H9 (cell line): ENCODE results near the gene THEM4. TPM values are rescaled to one million over a fixed set of nuclear protein-coding genes. Genes with fewer than 3 reads are reported as not detected.
"Not testable (repeated sequence)": the region's sequence is repeated elsewhere in the genome, so short reads cannot be mapped to it uniquely, and the experiment has no call there.

Experiments
- DNase-seq: peaks from one replicate; pipeline ENCODE4 v3.0.0-alpha.2; 2017
- H2AFZ ChIP-seq: one replicate; pipeline ENCODE4 v1.6.1; 2013; ENCODE audit warnings: mild to moderate bottlenecking, low read length, control low read depth, moderate library complexity
- H2AK5ac ChIP-seq: 2 replicates; pipeline ENCODE4 v1.6.1; 2013; ENCODE audit warnings: low read length, control low read depth, mixed read lengths; ENCODE audit not compliant: insufficient read length
- H2BK120ac ChIP-seq: one replicate; pipeline ENCODE4 v1.6.1; 2013; ENCODE audit warnings: low read depth, mild to moderate bottlenecking, low read length, control low read depth, inconsistent platforms; ENCODE audit not compliant: poor library complexity, severe bottlenecking
- H2BK12ac ChIP-seq: 2 replicates; pipeline ENCODE4 v1.6.1; 2013; ENCODE audit warnings: low read length, control low read depth, mixed read lengths, low read depth; ENCODE audit not compliant: insufficient read length
- H2BK15ac ChIP-seq: 2 replicates; pipeline ENCODE4 v1.6.1; 2013; ENCODE audit warnings: low read depth, low read length, control low read depth
- H2BK20ac ChIP-seq: one replicate; pipeline ENCODE4 v1.6.1; 2013; ENCODE audit warnings: low read depth, mild to moderate bottlenecking, low read length, control low read depth, inconsistent platforms; ENCODE audit not compliant: poor library complexity, severe bottlenecking
- H2BK5ac ChIP-seq: 2 replicates; pipeline ENCODE4 v1.6.1; 2013; ENCODE audit warnings: low read length, control low read depth, mixed read lengths; ENCODE audit not compliant: insufficient read length
- H3K14ac ChIP-seq: 2 replicates; pipeline ENCODE4 v1.6.1; 2013; ENCODE audit warnings: low read length, control low read depth; ENCODE audit not compliant: insufficient read depth
- H3K18ac ChIP-seq: 2 replicates; pipeline ENCODE4 v1.6.1; 2013; ENCODE audit warnings: low read depth, mild to moderate bottlenecking, mixed read lengths, low read length, control low read depth; ENCODE audit not compliant: insufficient read length
- H3K23ac ChIP-seq: 2 replicates; pipeline ENCODE4 v1.6.1; 2013; ENCODE audit warnings: low read length, control low read depth, mixed read lengths, low read depth; ENCODE audit not compliant: insufficient read length
- H3K23me2 ChIP-seq: 2 replicates; pipeline ENCODE4 v1.6.1; 2013; ENCODE audit warnings: low read depth, mild to moderate bottlenecking, mixed read lengths, low read length, control low read depth; ENCODE audit not compliant: insufficient read length, poor library complexity, severe bottlenecking
- H3K27ac ChIP-seq: 2 replicates; pipeline ENCODE4 v1.5.1; 2013; ENCODE audit warnings: low read length, control low read depth, mixed read lengths, low read depth; ENCODE audit not compliant: insufficient read length
- H3K27me3 ChIP-seq: 2 replicates; pipeline ENCODE4 v1.6.1; 2013; ENCODE audit warnings: low read length, control low read depth, inconsistent platforms; ENCODE audit not compliant: insufficient read depth
- H3K4ac ChIP-seq: 2 replicates; pipeline ENCODE4 v1.6.1; 2013; ENCODE audit warnings: low read depth, mild to moderate bottlenecking, control low read depth, inconsistent platforms, low read length, moderate library complexity
- H3K4me1 ChIP-seq: 2 replicates; pipeline ENCODE4 v1.6.1; 2013; ENCODE audit warnings: low read length, control low read depth, inconsistent platforms; ENCODE audit not compliant: insufficient read depth
- H3K4me2 ChIP-seq: 2 replicates; pipeline ENCODE4 v1.6.1; 2013; ENCODE audit warnings: low read length, control low read depth, mixed read lengths; ENCODE audit not compliant: insufficient read length, insufficient read depth
- H3K56ac ChIP-seq: 2 replicates; pipeline ENCODE4 v1.6.1; 2013; ENCODE audit warnings: low read depth, mild to moderate bottlenecking, mixed read lengths, low read length, control low read depth; ENCODE audit not compliant: insufficient read length
- H3K79me1 ChIP-seq: 2 replicates; pipeline ENCODE4 v1.6.1; 2013; ENCODE audit warnings: low read depth, mild to moderate bottlenecking, moderate library complexity, low read length, control low read depth, inconsistent platforms; ENCODE audit not compliant: insufficient read depth, poor library complexity, severe bottlenecking
- H3K79me2 ChIP-seq: 2 replicates; pipeline ENCODE4 v1.6.1; 2013; ENCODE audit warnings: low read length, control low read depth, inconsistent platforms; ENCODE audit not compliant: insufficient read depth
- H3K9ac ChIP-seq: 2 replicates; pipeline ENCODE4 v1.6.1; 2013; ENCODE audit warnings: low read length, control low read depth, mixed read lengths; ENCODE audit not compliant: insufficient read length; ENCODE audit errors: extremely low read depth
- H3K9me3 ChIP-seq: one replicate; pipeline ENCODE4 v1.6.1; 2013; ENCODE audit warnings: low read depth, low read length, inconsistent platforms; ENCODE audit not compliant: control insufficient read depth
- H3T11ph ChIP-seq: one replicate; pipeline ENCODE4 v1.6.1; 2013; ENCODE audit warnings: mild to moderate bottlenecking, low read length, control low read depth, inconsistent platforms
- H4K20me1 ChIP-seq: one replicate; pipeline ENCODE4 v1.6.1; 2013; ENCODE audit not compliant: control insufficient read depth, insufficient read length, insufficient read depth
- H4K5ac ChIP-seq: 2 replicates; pipeline ENCODE4 v1.6.1; 2013; ENCODE audit warnings: low read depth, mild to moderate bottlenecking, mixed read lengths, low read length, control low read depth; ENCODE audit not compliant: insufficient read length
- H4K8ac ChIP-seq: replicated peaks from 2 replicates; pipeline ENCODE4 v1.6.1; 2013; ENCODE audit warnings: low read length, control low read depth, mixed read lengths, low read depth; ENCODE audit not compliant: insufficient read length
- H4K91ac ChIP-seq: 2 replicates; pipeline ENCODE4 v1.6.1; 2013; ENCODE audit warnings: low read depth, mild to moderate bottlenecking, moderate library complexity, mixed read lengths, low read length, control low read depth; ENCODE audit not compliant: insufficient read length
- H3K27ac Mint-ChIP-seq, 3 experiments: 2 replicates in 2 of 3; 3 replicates in 1 of 3; pipeline ENCODE4 v1.8.0; 2020 to 2021; ENCODE audit warnings: mixed read lengths in 3 of 3, mild to moderate bottlenecking in 1 of 3, moderate library complexity in 1 of 3
- H3K27me3 Mint-ChIP-seq: 2 replicates; pipeline ENCODE4 v1.8.0; 2021; ENCODE audit warnings: low read depth, mild to moderate bottlenecking, moderate library complexity, mixed read lengths
- H3K36me3 Mint-ChIP-seq, 3 experiments: 2 replicates in 2 of 3; 3 replicates in 1 of 3; pipeline ENCODE4 v1.8.0; 2020 to 2021; ENCODE audit warnings: low read depth in 3 of 3, mixed read lengths in 3 of 3; ENCODE audit not compliant: insufficient read depth in 1 of 3
- H3K4me1 Mint-ChIP-seq, 2 experiments: 2 replicates each; pipeline ENCODE4 v1.8.0; 2020; ENCODE audit warnings: mixed read lengths in 2 of 2
- H3K4me3 Mint-ChIP-seq, 2 experiments: 2 replicates in 1 of 2; 3 replicates in 1 of 2; pipeline ENCODE4 v1.8.0; 2020 to 2021; ENCODE audit warnings: mild to moderate bottlenecking in 2 of 2, mixed read lengths in 2 of 2, moderate library complexity in 1 of 2
- H3K9me3 Mint-ChIP-seq, 2 experiments: 2 replicates in 1 of 2; 3 replicates in 1 of 2; pipeline ENCODE4 v1.8.0; 2020; ENCODE audit warnings: mild to moderate bottlenecking in 2 of 2, mixed read lengths in 2 of 2, moderate library complexity in 1 of 2
- WGBS: extraction: QIAGEN DNeasy Blood & Tissue Kit; methylation state at CpG from one replicate; pipeline ENCODE4 v1.1.7; 2013; ENCODE audit warnings: missing lambda C conversion rate, low lambda C conversion rate, mixed read lengths; ENCODE audit not compliant: insufficient read length; ENCODE audit errors: extremely low coverage; 5-methylcytosine and 5-hydroxymethylcytosine counted together
- total RNA-seq: library from RNA; stranded (reverse); gene quantifications from 2 replicates; pipeline ENCODE4 v1.2.1, GENCODE V29; 2021
- TF ChIP-seq, protein P1 (sequence below): fragments of 200-600 bp; sonication (generic); conservative IDR thresholded peaks from 3 replicates; pipeline ENCODE4 v1.8.0; 2021; ENCODE audit warnings: antibody characterized with exemption, mild to moderate bottlenecking

Gene THEM4
- total RNA-seq, 1 experiment from 2014 or later = 10.5 TPM

DNA sequence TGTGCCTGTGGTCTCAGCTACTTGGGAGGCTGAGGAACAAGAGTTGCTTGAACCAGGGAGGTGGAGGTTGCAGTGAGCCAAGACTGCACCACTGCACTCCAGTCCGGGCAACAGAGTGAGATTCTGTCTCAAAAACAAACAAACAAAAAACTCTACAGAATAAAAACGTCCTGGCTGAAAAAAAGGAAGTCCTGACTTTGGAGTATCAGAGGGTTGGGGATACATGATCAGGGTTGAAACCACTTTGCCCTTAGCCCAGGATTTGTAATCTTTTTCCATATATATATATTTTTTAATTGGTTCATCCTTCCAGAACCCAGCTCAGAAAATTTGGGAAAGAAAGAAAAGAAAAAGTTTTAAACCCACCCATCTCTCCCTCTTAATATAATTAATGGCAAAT, 6.5 kb downstream of the THEM4 start:
- no peak overlapping the region for H3K18ac ChIP-seq
- no peak overlapping the region for H2BK20ac ChIP-seq
- WGBS = no CpG with 5 or more reads among the region's 2 CpGs
- TF ChIP-seq, protein P1, sequence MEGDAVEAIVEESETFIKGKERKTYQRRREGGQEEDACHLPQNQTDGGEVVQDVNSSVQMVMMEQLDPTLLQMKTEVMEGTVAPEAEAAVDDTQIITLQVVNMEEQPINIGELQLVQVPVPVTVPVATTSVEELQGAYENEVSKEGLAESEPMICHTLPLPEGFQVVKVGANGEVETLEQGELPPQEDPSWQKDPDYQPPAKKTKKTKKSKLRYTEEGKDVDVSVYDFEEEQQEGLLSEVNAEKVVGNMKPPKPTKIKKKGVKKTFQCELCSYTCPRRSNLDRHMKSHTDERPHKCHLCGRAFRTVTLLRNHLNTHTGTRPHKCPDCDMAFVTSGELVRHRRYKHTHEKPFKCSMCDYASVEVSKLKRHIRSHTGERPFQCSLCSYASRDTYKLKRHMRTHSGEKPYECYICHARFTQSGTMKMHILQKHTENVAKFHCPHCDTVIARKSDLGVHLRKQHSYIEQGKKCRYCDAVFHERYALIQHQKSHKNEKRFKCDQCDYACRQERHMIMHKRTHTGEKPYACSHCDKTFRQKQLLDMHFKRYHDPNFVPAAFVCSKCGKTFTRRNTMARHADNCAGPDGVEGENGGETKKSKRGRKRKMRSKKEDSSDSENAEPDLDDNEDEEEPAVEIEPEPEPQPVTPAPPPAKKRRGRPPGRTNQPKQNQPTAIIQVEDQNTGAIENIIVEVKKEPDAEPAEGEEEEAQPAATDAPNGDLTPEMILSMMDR = no peak
- no peak overlapping the region for H3K56ac ChIP-seq
- no peak overlapping the region for H2BK12ac ChIP-seq
- peaks cover 6 to 16% of the 10 kb centered on the region in 2 experiments; a peak in 3 of 4 replicates for H3K4me1 Mint-ChIP-seq
- H3K27ac Mint-ChIP-seq = no peak overlapping the region
- H3K36me3 Mint-ChIP-seq = peaks cover 61 to 72% (median 64%) of the 10 kb centered on the region in 3 experiments
- H3K23ac ChIP-seq = no peak overlapping the region
- no peaks in the 10 kb centered on the region for H3K79me1 ChIP-seq
- H3K4me3 Mint-ChIP-seq = no peak overlapping the region
- H2AFZ ChIP-seq = no peak overlapping the region
- no peak overlapping the region for H4K5ac ChIP-seq
- peaks cover 53 to 72% of the 10 kb centered on the region in 2 experiments for H3K9me3 Mint-ChIP-seq
- H3K79me2 ChIP-seq = no peaks in the 10 kb centered on the region
- no peak for DNase-seq
- no peaks in the 10 kb centered on the region; the same call in 1 of the 2 replicates for H3K27me3 Mint-ChIP-seq
- H4K20me1 ChIP-seq = no peaks in the 10 kb centered on the region
- no peaks in the 10 kb centered on the region for H3K4me1 ChIP-seq
- no peak overlapping the region for H3K4ac ChIP-seq
- no peaks in the 10 kb centered on the region for H3K27me3 ChIP-seq
- no peak overlapping the region for H4K91ac ChIP-seq
- no peak overlapping the region for H2AK5ac ChIP-seq
- H3K9me3 ChIP-seq = peaks cover 2% of the 10 kb centered on the region
- H4K8ac ChIP-seq = no peak overlapping the region
- H3K23me2 ChIP-seq = no peaks in the 10 kb centered on the region
- no peak overlapping the region for H3K9ac ChIP-seq
- H2BK15ac ChIP-seq = no peak overlapping the region
- no peak overlapping the region for H3T11ph ChIP-seq
- H2BK120ac ChIP-seq = no peak overlapping the region
- H3K14ac ChIP-seq = no peak overlapping the region
- H3K27ac ChIP-seq = no peak overlapping the region
- no peak overlapping the region for H3K4me2 ChIP-seq
- no peak overlapping the region for H2BK5ac ChIP-seq

DNA sequence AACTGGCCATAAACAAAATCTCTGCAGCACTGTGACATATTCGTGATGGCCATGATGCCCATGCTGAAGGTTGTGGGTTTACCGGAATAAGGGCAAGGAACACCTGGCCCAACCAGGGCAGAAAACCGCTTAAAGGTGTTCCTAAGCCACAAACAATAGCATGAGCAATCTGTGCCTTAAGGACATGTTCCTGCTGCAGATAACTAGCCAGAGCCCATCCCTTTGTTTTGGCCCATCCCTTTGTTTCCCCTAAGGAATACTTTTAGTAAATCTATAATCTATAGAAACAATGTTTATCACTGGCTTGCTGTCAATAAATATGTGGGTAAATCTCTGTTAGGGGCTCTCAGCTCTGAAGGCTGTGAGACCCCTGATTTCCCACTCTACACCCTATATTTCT, 8.5 kb downstream of the THEM4 start:
- not testable (repeated sequence) for H3K4me2 ChIP-seq, H3T11ph ChIP-seq, H3K9me3 ChIP-seq, H3K23ac ChIP-seq, H2BK120ac ChIP-seq, H3K9ac ChIP-seq, H3K27me3 ChIP-seq, H4K8ac ChIP-seq, H3K4me1 ChIP-seq, H3K18ac ChIP-seq, DNase-seq, H2BK5ac ChIP-seq, H3K4me3 Mint-ChIP-seq, H3K56ac ChIP-seq, H3K4ac ChIP-seq, H2BK20ac ChIP-seq, H4K5ac ChIP-seq, H2BK15ac ChIP-seq, H3K14ac ChIP-seq, H2AK5ac ChIP-seq, H3K27me3 Mint-ChIP-seq, H3K23me2 ChIP-seq, H2BK12ac ChIP-seq, H4K20me1 ChIP-seq, H4K91ac ChIP-seq, H3K79me2 ChIP-seq, H3K27ac ChIP-seq, H2AFZ ChIP-seq, H3K27ac Mint-ChIP-seq, H3K79me1 ChIP-seq
- no CpG with 5 or more reads among the region's 3 CpGs for WGBS
- Mint-ChIP-seq H3K4me1 (peaks cover 6 to 16% of the 10 kb centered on the region in 2 experiments; a peak in 3 of 4 replicates), H3K36me3 (peaks cover 45 to 55% (median 48%) of the 10 kb centered on the region in 3 experiments), H3K9me3 (peaks cover 41 to 56% of the 10 kb centered on the region in 2 experiments)
